Measurements from ENCODE around the gene COPB1. TPM values are rescaled to one million over a fixed set of nuclear protein-coding genes. Genes with fewer than 3 reads are reported as not detected.

Gene COPB1
- total and polyA plus RNA-seq, 2 of the 13 experiments (the other 11 are each of a cell fraction or from before 2014, with no cell fraction given) = 114 to 195 TPM

- TF ChIP-seq ZEB1 (IDR thresholded peaks at IDR 0.05; ENCODE audit: insufficient replicate concordance, low read depth) = peak; percentile 42
- TF ChIP-seq ZNF850 (CRISPR knock-in tag; conservative IDR thresholded peaks at IDR 0.05) = no peak
- no peak for TF ChIP-seq ZFP36L1 (CRISPR knock-in tag; IDR thresholded peaks at IDR 0.05)
- TF ChIP-seq RFX5 (IDR thresholded peaks at IDR 0.05; ENCODE audit: low read depth, low read length) = 0 out of 2 replicates have a peak, but pooled peaks have one; percentile 6
- TF ChIP-seq POLR2AphosphoS5 (IDR thresholded peaks at IDR 0.05; ENCODE audit: low read depth, low read length) = peak; percentile 80
- TF ChIP-seq ZNF317 (CRISPR knock-in tag; IDR thresholded peaks at IDR 0.05) = peak; percentile 84; the same call in 1 of the 2 replicates
- peak; percentile 99 for TF ChIP-seq KMT2A (CRISPR knock-in tag; IDR thresholded peaks at IDR 0.05)
- peak; percentile 26; the same call in 1 of the 2 replicates for TF ChIP-seq ZNF790 (CRISPR knock-in tag; IDR thresholded peaks at IDR 0.05; ENCODE audit: borderline replicate concordance)
- TF ChIP-seq NFKBIZ (CRISPR knock-in tag; IDR thresholded peaks at IDR 0.05) = no peak; the same call in 1 of the 2 replicates
- peak; percentile 78 for TF ChIP-seq ZNF772 (CRISPR knock-in tag; IDR thresholded peaks at IDR 0.05)
- peak; percentile 87 for TF ChIP-seq HOXA3 (CRISPR knock-in tag; IDR thresholded peaks at IDR 0.05)
- peak; percentile 59; the same call in 1 of the 2 replicates for TF ChIP-seq XBP1 (CRISPR knock-in tag; IDR thresholded peaks at IDR 0.05)
- peak; percentile 89 for TF ChIP-seq ZFP91 (CRISPR knock-in tag; IDR thresholded peaks at IDR 0.05; ENCODE audit: borderline replicate concordance)
- TF ChIP-seq ZNF142 (CRISPR knock-in tag; IDR thresholded peaks at IDR 0.05) = peak; percentile 74
- peak; percentile 20; the same call in 1 of the 2 replicates for TF ChIP-seq ZBED4 (CRISPR knock-in tag; IDR thresholded peaks at IDR 0.05; ENCODE audit: borderline replicate concordance)
- no peak for TF ChIP-seq JDP2 (CRISPR knock-in tag; IDR thresholded peaks at IDR 0.05; ENCODE audit: borderline replicate concordance)
- TF ChIP-seq NAIF1 (CRISPR knock-in tag; IDR thresholded peaks at IDR 0.05; ENCODE audit: borderline replicate concordance) = peak; percentile 92
- 0 out of 2 replicates have a peak, but pooled peaks have one; percentile 21 for TF ChIP-seq ZNF17 (CRISPR knock-in tag; IDR thresholded peaks at IDR 0.05)
Observed at GRCh38 chr11:14519917-14520746, 20.5 kb upstream of the COPB1 start, which contains the start of gene PSMA1 (continued).
